Heart left ventricle (tissue), 13 donors: ENCODE data around the gene HINT1.

ENCODE experiments used
- POLR2A ChIP-seq, 2 donors: fragments of 450-650 bp; IDR thresholded peaks; one replicate each; pipeline ENCODE4 v1.6.1; 2017; ENCODE audit warnings: antibody characterized with exemption in 2 of 2, mild to moderate bottlenecking in 2 of 2, moderate library complexity in 2 of 2
- TF ChIP-seq, protein P1 (sequence below), 12 donors: fragments of 200-600 bp; sonication (generic) in 4 of 12; IDR thresholded peaks; one replicate each; pipeline versions ENCODE4 v1.5.0 to v1.8.0; 2018 to 2022; ENCODE audit warnings: antibody characterized with exemption in 12 of 12, mild to moderate bottlenecking in 5 of 12
- donor health status: ischemic (EF 13 %, LVEDD 7.1; RV severe dilation, severe dysfunction).
- donor health status: DM: no; HTN: yes; CAD: no.
- donor health status: DM: no; HTN: no; CAD: no.
- donor health status: ischemic (EF 25% LVEDD 6.9; RV normal size, moderate dysfunction).
- donor health status: ischemic (EF 25% LVEDD 5.7; RV mildly dilated, moderate dysfunction).
- donor health status: ischemic (EF 35%, LVEDD 5.7; RV mildly dilated, moderate dysfunction).
- donor health status: nonischemic (EF 11% LVEDD 7.7; RV severe dilation, severe dysfunction).
- donor health status: DM: yes; HTN: yes; CAD: no.
- donor health status: PGD.
- donor health status: ischemic (EF 29% LVEDD 5.4; RV normal size, mild dysfunction).
- donor health status: nonischemic (EF 23%, LVEDD 6.1; RV moderate dilation, normal function).

- TF ChIP-seq, protein P1, sequence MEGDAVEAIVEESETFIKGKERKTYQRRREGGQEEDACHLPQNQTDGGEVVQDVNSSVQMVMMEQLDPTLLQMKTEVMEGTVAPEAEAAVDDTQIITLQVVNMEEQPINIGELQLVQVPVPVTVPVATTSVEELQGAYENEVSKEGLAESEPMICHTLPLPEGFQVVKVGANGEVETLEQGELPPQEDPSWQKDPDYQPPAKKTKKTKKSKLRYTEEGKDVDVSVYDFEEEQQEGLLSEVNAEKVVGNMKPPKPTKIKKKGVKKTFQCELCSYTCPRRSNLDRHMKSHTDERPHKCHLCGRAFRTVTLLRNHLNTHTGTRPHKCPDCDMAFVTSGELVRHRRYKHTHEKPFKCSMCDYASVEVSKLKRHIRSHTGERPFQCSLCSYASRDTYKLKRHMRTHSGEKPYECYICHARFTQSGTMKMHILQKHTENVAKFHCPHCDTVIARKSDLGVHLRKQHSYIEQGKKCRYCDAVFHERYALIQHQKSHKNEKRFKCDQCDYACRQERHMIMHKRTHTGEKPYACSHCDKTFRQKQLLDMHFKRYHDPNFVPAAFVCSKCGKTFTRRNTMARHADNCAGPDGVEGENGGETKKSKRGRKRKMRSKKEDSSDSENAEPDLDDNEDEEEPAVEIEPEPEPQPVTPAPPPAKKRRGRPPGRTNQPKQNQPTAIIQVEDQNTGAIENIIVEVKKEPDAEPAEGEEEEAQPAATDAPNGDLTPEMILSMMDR (IDR thresholded peaks at IDR 0.05) = peak in 3 of 12 donors; percentile 5 to 26 (median 15)
- no peak for TF ChIP-seq POLR2A (IDR thresholded peaks at IDR 0.05)
Measured at GRCh38 chr5:131164191-131165118, 601 bp downstream of the HINT1 start.
